Karpas-422 (cell line): Measurements from ENCODE around the gene PAX3. TPM values are rescaled to one million over a fixed set of nuclear protein-coding genes. Genes with fewer than 3 reads are reported as not detected.

Experiments used
- DNase-seq: peaks from one replicate; pipeline ENCODE4 v3.0.0-alpha.2; 2015
- H2AFZ ChIP-seq: fragments of 200-600 bp; sonication (generic); 2 replicates; pipeline ENCODE4 v1.6.1; 2014; ENCODE audit warnings: antibody characterized with exemption, low read length, mixed read lengths
- H3K27ac ChIP-seq: fragments of 200-600 bp; sonication (generic); 2 replicates; pipeline ENCODE4 v1.5.1; 2014; ENCODE audit warnings: mild to moderate bottlenecking, low read length, moderate library complexity
- H3K27me3 ChIP-seq: fragments of 200-600 bp; sonication (generic); 2 replicates; pipeline ENCODE4 v1.6.1; 2014; ENCODE audit warnings: low read length, mixed read lengths
- H3K36me3 ChIP-seq: fragments of 200-600 bp; sonication (generic); 2 replicates; pipeline ENCODE4 v1.6.1; 2014; ENCODE audit warnings: low read length, mixed read lengths; ENCODE audit not compliant: insufficient read depth
- H3K4me1 ChIP-seq: fragments of 200-600 bp; sonication (generic); 2 replicates; pipeline ENCODE4 v1.6.1; 2014; ENCODE audit warnings: mild to moderate bottlenecking, low read length, mixed read lengths
- H3K4me2 ChIP-seq: fragments of 200-600 bp; sonication (generic); 2 replicates; pipeline ENCODE4 v1.6.1; 2014; ENCODE audit warnings: low read length, low read depth, mild to moderate bottlenecking; ENCODE audit not compliant: poor library complexity, severe bottlenecking
- H3K4me3 ChIP-seq: fragments of 200-600 bp; sonication (generic); 2 replicates; pipeline ENCODE4 v1.5.1; 2014; ENCODE audit warnings: mild to moderate bottlenecking, antibody characterized with exemption, low read length, mixed read lengths
- H3K79me2 ChIP-seq: fragments of 200-600 bp; sonication (generic); 2 replicates; pipeline ENCODE4 v1.6.1; 2014; ENCODE audit warnings: mild to moderate bottlenecking, low read length, mixed read lengths
- H3K9ac ChIP-seq: fragments of 200-600 bp; sonication (generic); 2 replicates; pipeline ENCODE4 v1.6.0; 2014; ENCODE audit warnings: low read length
- H3K9me2 ChIP-seq: fragments of 200-600 bp; sonication (generic), shearing (Covaris generic); replicated peaks from 2 replicates; pipeline ENCODE4 v1.6.0; 2014; ENCODE audit warnings: mild to moderate bottlenecking, low read length, moderate library complexity; ENCODE audit not compliant: insufficient read depth
- H3K9me3 ChIP-seq: fragments of 300-700, 200-600 bp; sonication (generic); 2 replicates; pipeline ENCODE4 v1.6.1; 2014; ENCODE audit warnings: low read length, mixed read lengths
- H4K20me1 ChIP-seq: fragments of 200-600 bp; sonication (generic); 2 replicates; pipeline ENCODE4 v1.6.1; 2014; ENCODE audit warnings: mild to moderate bottlenecking, antibody characterized with exemption, low read length, low read depth; ENCODE audit not compliant: insufficient read depth
- total RNA-seq: library from RNA; depleted of rRNA; stranded (reverse); fragments of >200 nt; shearing (Covaris generic); gene quantifications from 2 replicates; pipeline ENCODE4 v1.2.3, GENCODE V29; 2014; ENCODE audit warnings: low replicate concordance

Gene PAX3
- total RNA-seq, 1 experiment from 2014 or later, result not detected

DNA sequence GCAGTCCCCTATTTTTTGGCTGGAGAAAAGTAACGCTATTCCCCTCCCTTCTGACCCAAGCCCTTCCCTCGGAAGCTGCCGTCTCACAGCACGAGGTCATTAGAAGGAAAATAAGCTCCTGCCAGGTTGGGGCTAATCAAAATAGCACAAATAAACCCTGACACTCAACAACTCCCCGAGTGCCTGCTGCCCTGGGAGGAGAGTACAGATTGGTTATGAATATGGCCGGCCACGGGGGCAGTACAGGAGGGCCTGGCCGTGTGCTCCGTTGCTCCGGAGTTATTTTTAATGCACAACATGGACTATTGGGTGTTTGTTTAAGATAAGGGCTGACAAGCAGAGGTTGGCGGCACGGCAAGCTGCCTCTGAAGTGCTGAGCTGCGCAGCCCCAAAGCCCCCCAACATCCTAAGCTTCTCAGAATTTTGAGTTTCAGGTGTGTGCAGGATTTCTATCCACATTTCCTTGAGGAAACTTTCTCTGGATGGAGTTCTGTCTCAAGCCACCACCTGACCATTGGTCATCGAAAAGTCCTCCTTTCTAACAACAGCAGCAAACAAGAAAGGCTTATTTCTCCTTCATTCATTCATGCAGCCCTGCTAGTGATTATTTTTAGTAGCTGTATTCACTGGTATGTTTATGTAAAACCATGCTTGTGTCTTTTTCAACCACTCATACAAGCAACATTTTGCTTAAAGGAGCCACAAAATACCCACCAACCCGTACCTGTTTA, 58.7 kb downstream of the PAX3 start:
- no peak for DNase-seq
- Histone ChIP-seq H3K9me2 (no peaks in the 10 kb centered on the region), H3K9me3 (no peaks in the 10 kb centered on the region), H3K27ac (no peak overlapping the region), H3K79me2 (no peaks in the 10 kb centered on the region), H3K4me1 (no peaks in the 10 kb centered on the region), H3K27me3 (no peaks in the 10 kb centered on the region), H2AFZ (no peak overlapping the region), H3K4me2 (no peak overlapping the region), H3K36me3 (no peaks in the 10 kb centered on the region), H3K9ac (no peak overlapping the region), H3K4me3 (no peak overlapping the region), H4K20me1 (no peaks in the 10 kb centered on the region)

- H2AFZ ChIP-seq, result no peak overlapping the region
- no peak overlapping the region for H3K27ac ChIP-seq
- no peak for DNase-seq
- H3K9ac ChIP-seq, result no peak overlapping the region
- H3K36me3 ChIP-seq, result no peaks in the 10 kb centered on the region
- no peak overlapping the region for H3K4me3 ChIP-seq
- H3K9me2 ChIP-seq, result no peaks in the 10 kb centered on the region
- no peaks in the 10 kb centered on the region for H4K20me1 ChIP-seq
- H3K9me3 ChIP-seq, result no peaks in the 10 kb centered on the region
- no peaks in the 10 kb centered on the region for H3K4me1 ChIP-seq
- H3K27me3 ChIP-seq, result no peaks in the 10 kb centered on the region
- no peaks in the 10 kb centered on the region for H3K79me2 ChIP-seq
- H3K4me2 ChIP-seq, result no peak overlapping the region
These were observed 59.7 kb downstream of the PAX3 start for GRCh38 chr2:222239091-222239490.

DNA sequence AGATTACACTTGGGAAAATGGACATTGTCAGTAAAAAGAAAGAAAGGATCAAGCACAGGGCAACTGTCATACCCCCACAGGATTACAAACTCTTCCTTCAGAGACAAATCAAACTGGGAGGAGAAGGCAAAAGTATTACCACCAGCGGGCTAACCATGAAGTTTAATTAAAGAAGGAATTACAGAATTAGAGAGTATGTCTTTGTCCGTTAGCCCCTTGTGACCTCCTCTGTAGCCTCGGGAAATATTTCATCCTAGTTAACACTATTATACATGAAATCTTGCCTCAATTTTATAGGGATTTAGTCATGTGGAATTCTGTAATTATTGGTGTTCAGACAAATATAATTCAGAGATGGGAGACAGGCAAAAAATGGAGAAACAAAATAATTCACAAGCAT, 60.7 kb downstream of the PAX3 start:
- Histone ChIP-seq H3K9me3 (no peaks in the 10 kb centered on the region), H3K4me3 (no peak overlapping the region), H3K79me2 (no peaks in the 10 kb centered on the region), H4K20me1 (no peaks in the 10 kb centered on the region), H3K27me3 (no peaks in the 10 kb centered on the region), H3K9me2 (no peaks in the 10 kb centered on the region), H3K9ac (no peak overlapping the region), H3K36me3 (no peaks in the 10 kb centered on the region), H2AFZ (no peak overlapping the region), H3K4me2 (no peak overlapping the region), H3K27ac (no peak overlapping the region), H3K4me1 (no peaks in the 10 kb centered on the region)
- no peak for DNase-seq

DNA sequence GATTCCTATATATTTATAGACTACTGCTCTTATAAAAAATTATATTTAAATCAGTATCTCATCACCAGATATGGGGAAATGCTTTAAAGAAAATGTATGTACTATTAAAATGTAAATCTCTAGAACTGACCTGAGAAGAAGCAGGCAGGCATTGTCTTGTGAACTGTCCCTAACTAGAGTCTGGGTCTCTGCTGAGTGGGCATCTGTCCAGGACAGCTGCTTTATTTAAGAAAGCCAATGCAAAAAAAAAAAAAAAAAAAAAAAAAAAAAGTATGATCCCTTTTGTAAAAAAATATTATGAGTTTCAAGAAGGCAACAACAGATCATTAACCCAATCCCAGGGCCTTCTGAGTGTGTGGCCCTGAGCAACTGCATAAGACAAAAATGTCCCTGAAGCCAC, 66.0 kb downstream of the PAX3 start:
- Histone ChIP-seq H3K36me3 (no peaks in the 10 kb centered on the region), H3K9me2 (no peaks in the 10 kb centered on the region), H4K20me1 (no peaks in the 10 kb centered on the region), H3K4me3 (no peak overlapping the region), H3K79me2 (no peaks in the 10 kb centered on the region), H3K9me3 (no peaks in the 10 kb centered on the region), H3K9ac (no peak overlapping the region), H3K4me2 (no peak overlapping the region), H3K27ac (no peak overlapping the region), H3K4me1 (no peaks in the 10 kb centered on the region), H3K27me3 (no peaks in the 10 kb centered on the region), H2AFZ (no peak overlapping the region)
- no peak for DNase-seq

GRCh38 chr2:222232372-222232771, 66.4 kb downstream of the PAX3 start:
- no peaks in the 10 kb centered on the region for H3K27me3 ChIP-seq
- H3K79me2 ChIP-seq, result no peaks in the 10 kb centered on the region
- H3K4me1 ChIP-seq, result no peaks in the 10 kb centered on the region
- no peak overlapping the region for H3K4me3 ChIP-seq
- no peak overlapping the region for H3K4me2 ChIP-seq
- no peaks in the 10 kb centered on the region for H4K20me1 ChIP-seq
- DNase-seq, result no peak
- H3K36me3 ChIP-seq, result no peaks in the 10 kb centered on the region
- H2AFZ ChIP-seq, result no peak overlapping the region
- no peak overlapping the region for H3K27ac ChIP-seq
- H3K9me2 ChIP-seq, result no peaks in the 10 kb centered on the region
- no peaks in the 10 kb centered on the region for H3K9me3 ChIP-seq
- no peak overlapping the region for H3K9ac ChIP-seq

GRCh38 chr2:222228054-222228453, 70.7 kb downstream of the PAX3 start:
- Histone ChIP-seq H3K9me3 (no peaks in the 10 kb centered on the region), H3K27me3 (no peaks in the 10 kb centered on the region), H3K36me3 (no peaks in the 10 kb centered on the region), H3K4me1 (no peaks in the 10 kb centered on the region), H3K9ac (no peak overlapping the region), H3K4me2 (no peak overlapping the region), H2AFZ (no peak overlapping the region), H3K27ac (no peak overlapping the region), H4K20me1 (no peaks in the 10 kb centered on the region), H3K4me3 (no peak overlapping the region), H3K9me2 (no peaks in the 10 kb centered on the region), H3K79me2 (no peaks in the 10 kb centered on the region)
- DNase-seq, result no peak

DNA sequence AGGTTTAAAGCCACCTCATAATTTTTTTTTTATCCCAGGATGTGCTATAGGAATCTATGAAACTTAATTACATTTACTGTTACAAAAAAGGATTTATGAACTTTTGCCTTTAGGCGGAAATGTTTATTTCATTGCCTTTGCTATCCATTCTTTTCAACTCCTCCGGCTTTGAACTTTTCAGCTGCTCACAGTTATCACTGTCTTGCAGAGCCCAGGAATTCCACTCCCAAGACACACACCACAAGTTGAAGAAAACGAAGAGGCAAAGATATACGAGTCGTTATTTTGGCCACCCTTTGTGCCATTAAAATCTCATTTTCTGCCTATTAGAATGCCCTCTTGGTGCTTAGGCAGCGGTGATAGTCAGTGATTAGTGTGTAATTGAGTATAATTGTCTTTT, 80.0 kb downstream of the PAX3 start:
- Histone ChIP-seq H3K27ac (no peak overlapping the region), H3K9me2 (no peaks in the 10 kb centered on the region), H3K4me2 (no peak overlapping the region), H3K9ac (no peak overlapping the region), H3K4me1 (no peaks in the 10 kb centered on the region), H3K27me3 (no peaks in the 10 kb centered on the region), H3K9me3 (no peaks in the 10 kb centered on the region), H2AFZ (no peak overlapping the region), H3K36me3 (no peaks in the 10 kb centered on the region), H3K79me2 (no peaks in the 10 kb centered on the region), H4K20me1 (no peaks in the 10 kb centered on the region), H3K4me3 (no peak overlapping the region)
- no peak for DNase-seq

DNA sequence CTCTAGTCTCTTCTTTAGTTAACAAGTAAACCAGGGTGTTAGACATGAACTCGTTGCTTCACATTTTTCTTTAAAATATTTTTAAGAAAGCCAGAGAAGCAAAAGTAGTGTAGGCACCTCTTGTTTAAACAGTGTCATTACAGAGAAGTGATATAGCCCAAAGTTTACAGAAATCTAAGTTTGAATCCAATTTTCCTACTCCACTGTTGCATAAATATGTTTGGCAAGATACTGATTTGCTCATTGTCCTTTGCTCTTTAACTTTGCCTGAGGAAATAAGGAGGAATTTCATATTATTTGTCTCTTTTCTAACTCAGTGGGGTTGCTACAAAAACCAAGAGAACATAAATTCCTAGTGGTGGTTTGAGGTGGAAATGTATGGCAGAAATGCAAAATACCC, 81.1 kb downstream of the PAX3 start:
- H3K4me3 ChIP-seq, result no peak overlapping the region
- no peaks in the 10 kb centered on the region for H3K27me3 ChIP-seq
- H3K79me2 ChIP-seq, result no peaks in the 10 kb centered on the region
- DNase-seq, result no peak
- no peak overlapping the region for H3K4me2 ChIP-seq
- no peak overlapping the region for H3K9ac ChIP-seq
- H3K4me1 ChIP-seq, result no peaks in the 10 kb centered on the region
- H4K20me1 ChIP-seq, result no peaks in the 10 kb centered on the region
- H3K9me2 ChIP-seq, result no peaks in the 10 kb centered on the region
- H3K36me3 ChIP-seq, result no peaks in the 10 kb centered on the region
- H3K27ac ChIP-seq, result no peak overlapping the region
- no peak overlapping the region for H2AFZ ChIP-seq
- no peaks in the 10 kb centered on the region for H3K9me3 ChIP-seq
